HepG2 (cell line): ENCODE data around the gene PSORS1C2. TPM values are rescaled to one million over a fixed set of nuclear protein-coding genes. Genes with fewer than 3 reads are reported as not detected.

Experiments
- ADNP ChIP-seq: sonication (generic); formaldehyde crosslinking; IDR thresholded peaks from 2 replicates; pipeline ENCODE4 v1.4.0; 2020; ENCODE audit warnings: missing genetic modification reagents
- CSRNP1 ChIP-seq: sonication (generic); formaldehyde crosslinking; IDR thresholded peaks from 2 replicates; pipeline ENCODE4 v1.8.1; 2023; ENCODE audit warnings: mild to moderate bottlenecking, missing genetic modification reagents
- FOXC1 ChIP-seq: sonication (generic); formaldehyde crosslinking; IDR thresholded peaks from 2 replicates; pipeline ENCODE4 v1.8.0; 2022; ENCODE audit warnings: mild to moderate bottlenecking, missing genetic modification reagents, borderline replicate concordance
- HMG20A ChIP-seq: IDR thresholded peaks from 2 replicates; pipeline ENCODE4 v1.6.1; 2016; ENCODE audit warnings: borderline replicate concordance
- IKZF5 ChIP-seq: IDR thresholded peaks from 2 replicates; pipeline ENCODE4 v1.6.1; 2018; ENCODE audit warnings: missing genetic modification reagents, mild to moderate bottlenecking, missing compliant biosample characterization
- KDM2A ChIP-seq: sonication (generic); formaldehyde crosslinking; IDR thresholded peaks from 2 replicates; pipeline ENCODE4 v1.4.0; 2020; ENCODE audit warnings: low read depth, missing genetic modification reagents, borderline replicate concordance
- KDM5A ChIP-seq: fragments of 200-600 bp; sonication (generic); IDR thresholded peaks from 2 replicates; pipeline ENCODE4 v1.7.0; 2018; ENCODE audit warnings: antibody characterized with exemption, mild to moderate bottlenecking, low read length, borderline replicate concordance
- RAD21 ChIP-seq: fragments of 450-650 bp; formaldehyde crosslinking; IDR thresholded peaks from 2 replicates; pipeline ENCODE4 v1.5.0; 2020; ENCODE audit warnings: mild to moderate bottlenecking
- RXRA ChIP-seq: sonication (generic); formaldehyde crosslinking; IDR thresholded peaks from 2 replicates; pipeline ENCODE4 v1.5.1; 2020; ENCODE audit warnings: missing genetic modification reagents
- ZNF207 ChIP-seq: fragments of 450-650 bp; IDR thresholded peaks from 2 replicates; pipeline ENCODE4 v1.6.1; 2016; ENCODE audit warnings: antibody characterized with exemption, borderline replicate concordance
- ZNF256 ChIP-seq: sonication (generic); formaldehyde crosslinking; conservative IDR thresholded peaks from 2 replicates; pipeline ENCODE4 v1.4.0; 2020; ENCODE audit warnings: missing genetic modification reagents
- ZNF574 ChIP-seq: sonication (generic); formaldehyde crosslinking; IDR thresholded peaks from 2 replicates; pipeline ENCODE4 v1.4.0; 2020; ENCODE audit warnings: missing genetic modification reagents
- polyA plus RNA-seq, 8 experiments: library from polyadenylated mRNA; depleted of rRNA in 3 of 8; stranded (reverse) in 7 of 8; unstranded in 1 of 8; fragments of >200 nt; fragmentation: Illumina TruSeq in 4 of 8; extraction: Trizol in 4 of 8; gene quantifications; 2 replicates each; pipeline versions ENCODE4 v1.2.1 to v1.2.3, GENCODE V29; 2011 to 2016; ENCODE audit warnings: low read depth in 4 of 8, missing spikeins in 1 of 8, mixed read lengths in 1 of 8; ENCODE audit not compliant: insufficient read depth in 1 of 8
- total RNA-seq, 5 experiments: library from RNA; depleted of rRNA; stranded (reverse); fragments of >200 nt; fragmentation: Illumina TruSeq; extraction: Trizol; gene quantifications; 2 replicates each; pipeline ENCODE4 v1.2.3, GENCODE V29; 2016; ENCODE audit warnings: low read depth in 1 of 5
- TF ChIP-seq, protein P1 (sequence below): sonication (generic); formaldehyde crosslinking; IDR thresholded peaks from 2 replicates; pipeline ENCODE4 v1.4.0; 2020; ENCODE audit warnings: missing genetic modification reagents
- TF ChIP-seq, protein P2 (sequence below): sonication (generic); formaldehyde crosslinking; IDR thresholded peaks from 2 replicates; pipeline ENCODE4 v1.4.0; 2020; ENCODE audit warnings: missing genetic modification reagents

Gene PSORS1C2
- total and polyA plus RNA-seq, 2 of the 13 experiments (the other 11 are each of a cell fraction or from before 2014, with no cell fraction given): not detected

DNA sequence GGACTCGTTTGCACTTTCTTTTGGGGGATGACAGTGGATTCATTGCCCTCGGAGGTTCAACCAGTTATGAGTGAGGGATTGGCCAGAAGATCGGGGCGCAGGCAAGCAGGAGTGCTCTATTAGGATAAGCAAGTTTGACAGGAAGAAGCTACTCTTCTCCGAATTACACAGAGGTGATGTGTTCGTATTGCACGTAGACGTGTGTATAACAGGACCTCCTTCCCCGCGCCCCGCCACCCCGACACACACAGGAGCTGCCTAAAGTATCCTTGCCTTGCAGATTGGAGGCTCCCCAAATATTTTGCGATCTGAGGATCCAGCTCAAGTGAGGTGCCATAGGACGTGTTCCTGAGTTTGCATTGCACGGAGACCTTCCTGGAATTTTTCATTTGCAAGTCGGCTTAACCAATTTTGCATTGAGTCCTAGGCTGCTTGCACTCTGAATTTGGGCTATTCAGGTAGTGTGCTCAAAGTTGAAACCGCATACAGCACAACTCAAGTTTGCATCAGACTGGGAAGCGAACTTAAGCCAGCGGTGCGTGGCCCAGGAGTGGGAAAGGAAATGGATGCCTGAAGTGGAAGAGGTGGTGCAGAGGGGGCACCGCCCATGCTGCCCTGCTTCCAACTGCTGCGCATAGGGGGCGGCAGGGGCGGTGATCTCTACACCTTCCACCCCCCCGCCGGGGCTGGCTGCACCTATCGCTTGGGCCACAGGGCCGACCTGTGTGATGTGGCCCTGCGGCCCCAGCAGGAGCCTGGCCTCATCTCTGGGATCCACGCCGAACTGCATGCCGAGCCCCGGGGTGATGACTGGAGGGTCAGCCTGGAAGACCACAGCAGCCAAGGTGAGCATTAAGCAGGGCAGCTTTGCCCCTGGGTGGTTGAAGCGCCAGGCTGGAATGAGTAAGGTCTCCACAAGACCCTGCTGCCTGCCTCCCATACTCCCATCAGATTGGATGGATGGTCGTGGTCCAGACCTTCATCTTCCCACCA is 20.3 kb upstream of the PSORS1C2 start (continued):
- TF ChIP-seq ZNF574 (peak; percentile 44; the same call in 1 of the 2 replicates), KDM2A (CRISPR knock-in tag) (peak; percentile 32; the same call in 1 of the 2 replicates), RXRA (CRISPR knock-in tag) (peak; percentile 60), ZNF256 (CRISPR knock-in tag) (0 out of 2 replicates have a peak, but pooled peaks have one; percentile 61), ADNP (CRISPR knock-in tag) (0 out of 2 replicates have a peak, but pooled peaks have one; percentile 26), IKZF5 (CRISPR knock-in tag) (no peak), FOXC1 (peak; percentile 73), ZNF207 (no peak), RAD21 (CRISPR knock-in tag) (peak; percentile 34; the same call in 1 of the 2 replicates), HMG20A (no peak), KDM5A (0 out of 2 replicates have a peak, but pooled peaks have one; percentile 8), CSRNP1 (CRISPR knock-in tag) (0 out of 2 replicates have a peak, but pooled peaks have one; percentile 49)
- TF ChIP-seq, protein P1, sequence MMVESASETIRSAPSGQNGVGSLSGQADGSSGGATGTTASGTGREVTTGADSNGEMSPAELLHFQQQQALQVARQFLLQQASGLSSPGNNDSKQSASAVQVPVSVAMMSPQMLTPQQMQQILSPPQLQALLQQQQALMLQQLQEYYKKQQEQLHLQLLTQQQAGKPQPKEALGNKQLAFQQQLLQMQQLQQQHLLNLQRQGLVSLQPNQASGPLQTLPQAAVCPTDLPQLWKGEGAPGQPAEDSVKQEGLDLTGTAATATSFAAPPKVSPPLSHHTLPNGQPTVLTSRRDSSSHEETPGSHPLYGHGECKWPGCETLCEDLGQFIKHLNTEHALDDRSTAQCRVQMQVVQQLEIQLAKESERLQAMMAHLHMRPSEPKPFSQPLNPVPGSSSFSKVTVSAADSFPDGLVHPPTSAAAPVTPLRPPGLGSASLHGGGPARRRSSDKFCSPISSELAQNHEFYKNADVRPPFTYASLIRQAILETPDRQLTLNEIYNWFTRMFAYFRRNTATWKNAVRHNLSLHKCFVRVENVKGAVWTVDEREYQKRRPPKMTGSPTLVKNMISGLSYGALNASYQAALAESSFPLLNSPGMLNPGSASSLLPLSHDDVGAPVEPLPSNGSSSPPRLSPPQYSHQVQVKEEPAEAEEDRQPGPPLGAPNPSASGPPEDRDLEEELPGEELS (CRISPR knock-in tag): 0 out of 2 replicates have a peak, but pooled peaks have one; percentile 23
- TF ChIP-seq, protein P2, sequence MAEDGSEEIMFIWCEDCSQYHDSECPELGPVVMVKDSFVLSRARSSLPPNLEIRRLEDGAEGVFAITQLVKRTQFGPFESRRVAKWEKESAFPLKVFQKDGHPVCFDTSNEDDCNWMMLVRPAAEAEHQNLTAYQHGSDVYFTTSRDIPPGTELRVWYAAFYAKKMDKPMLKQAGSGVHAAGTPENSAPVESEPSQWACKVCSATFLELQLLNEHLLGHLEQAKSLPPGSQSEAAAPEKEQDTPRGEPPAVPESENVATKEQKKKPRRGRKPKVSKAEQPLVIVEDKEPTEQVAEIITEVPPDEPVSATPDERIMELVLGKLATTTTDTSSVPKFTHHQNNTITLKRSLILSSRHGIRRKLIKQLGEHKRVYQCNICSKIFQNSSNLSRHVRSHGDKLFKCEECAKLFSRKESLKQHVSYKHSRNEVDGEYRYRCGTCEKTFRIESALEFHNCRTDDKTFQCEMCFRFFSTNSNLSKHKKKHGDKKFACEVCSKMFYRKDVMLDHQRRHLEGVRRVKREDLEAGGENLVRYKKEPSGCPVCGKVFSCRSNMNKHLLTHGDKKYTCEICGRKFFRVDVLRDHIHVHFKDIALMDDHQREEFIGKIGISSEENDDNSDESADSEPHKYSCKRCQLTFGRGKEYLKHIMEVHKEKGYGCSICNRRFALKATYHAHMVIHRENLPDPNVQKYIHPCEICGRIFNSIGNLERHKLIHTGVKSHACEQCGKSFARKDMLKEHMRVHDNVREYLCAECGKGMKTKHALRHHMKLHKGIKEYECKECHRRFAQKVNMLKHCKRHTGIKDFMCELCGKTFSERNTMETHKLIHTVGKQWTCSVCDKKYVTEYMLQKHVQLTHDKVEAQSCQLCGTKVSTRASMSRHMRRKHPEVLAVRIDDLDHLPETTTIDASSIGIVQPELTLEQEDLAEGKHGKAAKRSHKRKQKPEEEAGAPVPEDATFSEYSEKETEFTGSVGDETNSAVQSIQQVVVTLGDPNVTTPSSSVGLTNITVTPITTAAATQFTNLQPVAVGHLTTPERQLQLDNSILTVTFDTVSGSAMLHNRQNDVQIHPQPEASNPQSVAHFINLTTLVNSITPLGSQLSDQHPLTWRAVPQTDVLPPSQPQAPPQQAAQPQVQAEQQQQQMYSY (CRISPR knock-in tag): no peak
